H54 (cell line): ENCODE measurements around the gene AMT.

ENCODE experiments used
- DNase-seq: peaks from one replicate; pipeline ENCODE4 v3.0.0; 2011; ENCODE audit warnings: low spot score, mixed read lengths; ENCODE audit not compliant: insufficient read length
- FAIRE-seq: peaks from 3 replicates; lab custom pipeline; 2011; peaks lifted over from hg19 to GRCh38; lab: Jason Lieb, UNC
- POLR2A ChIP-seq: IDR thresholded peaks from 2 replicates; pipeline ENCODE4 v1.6.1; 2011; ENCODE audit warnings: low read depth, mild to moderate bottlenecking, low read length

Gene AMT

GRCh38 chr3:49422379-49423248, at the start of gene AMT:
AMT (minus strand) TSS chr3:49422473; CDS start chr3:49422450, 23 bp downstream.
- DNase-seq (no peak), FAIRE-seq (no peak)
- 0 out of 2 replicates have a peak, but pooled peaks have one; percentile 4 for TF ChIP-seq POLR2A

- DNase-seq (no peak), FAIRE-seq (no peak)
- TF ChIP-seq POLR2A: no peak
These were observed 48.6 kb upstream of the AMT start for GRCh38 chr3:49470714-49471420.

DNA sequence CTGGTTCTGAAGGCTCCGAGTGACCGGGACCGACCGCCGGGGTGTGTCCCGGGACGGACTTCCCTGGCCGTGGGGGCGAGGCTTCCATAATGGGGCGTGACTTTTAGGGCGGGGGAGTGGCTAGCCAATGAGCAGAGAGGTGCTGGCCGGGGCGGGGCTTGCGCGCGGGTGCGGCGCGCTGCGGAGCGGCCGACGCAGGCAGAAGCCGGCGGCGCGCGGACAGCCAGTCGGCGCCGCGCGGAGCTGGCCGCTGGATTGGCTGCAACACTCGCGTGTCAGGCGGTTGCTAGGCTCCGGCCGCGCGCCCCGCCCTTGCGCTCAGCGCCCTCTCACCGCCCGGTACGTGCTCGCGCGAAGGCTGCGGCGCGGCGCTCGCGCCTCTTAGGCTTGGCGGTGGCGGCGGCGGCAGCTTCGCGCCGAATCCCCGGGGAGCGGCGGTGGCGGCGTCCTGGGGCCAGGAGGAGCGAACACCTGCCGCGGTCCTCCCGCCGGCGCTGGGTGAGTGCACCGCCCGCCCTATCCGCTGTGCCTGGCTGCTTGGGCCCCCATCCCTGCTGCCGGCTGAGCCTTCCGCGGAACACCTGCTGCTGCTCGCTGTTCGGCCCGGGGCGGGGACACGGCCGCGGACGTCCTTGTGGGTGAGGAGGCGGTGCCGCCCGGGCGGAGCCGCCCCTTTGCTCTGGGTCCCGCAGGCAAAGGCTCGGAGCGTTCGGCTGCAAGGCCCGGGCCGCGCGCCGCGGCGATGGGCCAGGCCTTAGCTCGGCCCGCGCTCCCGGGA, 47.9 kb upstream of the AMT start, which contains the start of gene DAG1:
DAG1 (plus strand) TSS at position 332 of the 778 bp plus-strand sequence. CDS start 40,268 bp downstream, outside the sequence.
- no peak for FAIRE-seq

GRCh38 chr3:49469037-49469935, 47.0 kb upstream of the AMT start:
- no peak for TF ChIP-seq POLR2A
- no peak for FAIRE-seq
- DNase-seq: peak; percentile 73

More for the DNA sequence above, 47.9 kb upstream of the AMT start, which contains the start of gene DAG1:
- peak; percentile 72 for TF ChIP-seq POLR2A
- DNase-seq: peak; percentile 94

GRCh38 chr3:49466085-49466484, 43.8 kb upstream of the AMT start:
- DNase-seq: no peak
- TF ChIP-seq POLR2A: no peak
- no peak for FAIRE-seq

GRCh38 chr3:49465270-49466034, 43.2 kb upstream of the AMT start:
- FAIRE-seq: no peak
- no peak for DNase-seq

DNA sequence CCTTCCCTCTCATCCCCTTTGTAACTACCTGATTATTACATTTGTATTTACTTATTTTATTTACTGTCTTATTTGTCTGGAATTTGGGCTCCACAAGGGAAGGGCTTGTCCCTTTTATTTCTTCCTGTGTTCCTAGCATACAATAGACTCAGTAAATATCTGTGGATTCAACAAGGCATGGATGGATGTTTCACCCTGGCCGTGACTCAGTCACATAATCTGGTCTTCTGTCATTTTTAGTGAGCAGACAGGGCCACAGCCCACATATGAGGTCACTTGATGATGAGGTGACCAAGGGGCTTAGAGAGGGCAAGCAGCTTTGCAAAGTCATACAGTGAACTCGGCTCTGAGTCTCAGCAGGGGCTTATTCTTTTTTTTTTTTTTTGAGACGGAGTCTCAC, 39.9 kb upstream of the AMT start:
- no peak for TF ChIP-seq POLR2A
- DNase-seq: no peak
- no peak for FAIRE-seq

More at GRCh38 chr3:49465270-49466034, 43.2 kb upstream of the AMT start:
- no peak for TF ChIP-seq POLR2A

DNA sequence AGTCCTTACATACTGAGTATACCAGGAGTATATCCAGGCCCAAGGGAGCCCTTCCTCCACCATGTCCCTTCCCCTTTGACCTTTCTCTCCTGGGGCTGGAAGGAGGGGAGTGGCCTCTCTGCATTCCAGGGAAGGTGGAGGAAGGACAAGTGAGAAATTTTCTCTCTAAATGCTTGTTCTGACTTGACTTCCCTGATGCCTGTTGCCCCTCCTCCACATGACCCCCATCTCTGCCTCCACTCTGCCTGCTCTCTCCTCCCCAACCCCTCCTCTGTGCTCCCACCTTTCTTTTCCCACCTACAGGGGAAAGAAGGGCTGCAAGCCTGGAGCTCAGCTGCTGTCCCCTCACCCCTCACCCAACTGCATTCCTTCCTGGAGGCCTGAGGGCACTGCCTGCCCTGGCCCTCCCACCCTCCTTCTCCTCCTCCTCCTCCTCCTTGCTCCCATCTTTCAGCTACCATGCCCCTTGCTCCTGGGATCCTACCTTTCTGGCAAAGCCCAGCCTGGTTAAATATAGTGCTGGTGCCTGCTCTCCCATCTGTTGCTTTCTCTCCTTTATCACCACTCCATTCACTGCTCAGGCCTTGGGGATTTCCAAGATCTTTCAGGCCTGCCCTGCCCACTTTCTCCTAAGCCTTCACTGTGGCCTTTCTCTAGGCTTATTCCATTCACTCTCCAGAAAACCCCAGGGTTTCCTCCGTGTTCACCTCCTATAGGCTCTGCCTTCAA, 39.3 kb upstream of the AMT start:
- DNase-seq (no peak), FAIRE-seq (no peak)
- no peak for TF ChIP-seq POLR2A

DNA sequence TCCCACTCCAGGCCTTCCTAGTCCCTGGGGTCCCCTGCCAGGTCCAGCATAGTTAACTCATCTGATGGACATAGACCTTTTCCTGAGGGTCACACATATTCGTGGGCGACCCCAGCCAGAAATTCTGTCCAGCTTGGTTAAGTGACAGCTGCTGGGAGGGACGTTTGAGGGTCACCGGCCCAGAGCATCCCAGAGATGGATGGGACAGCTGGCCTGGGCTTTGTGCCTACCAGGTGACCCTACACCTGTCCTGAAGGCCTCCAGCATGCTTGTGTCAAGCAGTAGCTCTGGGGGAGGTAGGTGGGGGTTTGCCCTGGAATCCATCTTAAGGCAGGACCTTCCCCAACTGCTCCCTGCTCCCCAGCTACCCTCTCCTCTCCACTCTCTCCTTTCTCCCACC, 38.7 kb upstream of the AMT start:
- TF ChIP-seq POLR2A: no peak
- DNase-seq (no peak), FAIRE-seq (no peak)

DNA sequence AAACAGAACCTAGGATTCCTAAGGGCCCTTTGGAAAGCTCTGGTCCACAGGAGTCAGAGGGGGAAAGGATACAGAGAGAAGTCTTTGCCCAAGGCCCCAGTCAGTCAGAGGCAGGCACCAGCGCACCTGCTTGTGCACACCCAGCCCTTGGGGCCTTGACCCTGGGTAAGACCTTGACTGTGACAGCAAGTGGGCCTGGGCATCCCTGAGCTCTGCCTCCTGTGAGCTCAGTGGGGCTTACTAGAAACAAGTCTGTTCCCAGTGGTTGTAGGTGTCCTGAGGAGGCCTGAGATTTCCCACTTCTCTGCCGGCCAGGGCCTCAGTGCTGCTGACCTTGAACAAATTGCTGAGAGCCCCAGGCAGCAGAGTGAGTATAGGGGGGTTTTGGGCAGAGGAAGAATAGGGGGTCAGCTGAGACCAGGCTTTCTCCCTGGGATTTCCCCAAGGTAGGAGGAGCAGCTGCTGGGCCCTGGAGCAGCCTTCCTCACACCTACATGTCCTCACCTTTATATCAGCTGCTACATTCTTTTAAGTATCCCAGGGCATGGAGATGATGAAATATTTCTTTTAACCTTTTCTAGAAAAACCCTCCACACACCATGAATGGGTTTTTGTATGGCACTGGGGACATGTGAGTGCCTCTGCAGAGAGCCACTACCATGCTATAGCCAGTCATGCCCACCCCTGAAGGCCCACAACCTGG, 38.1 kb upstream of the AMT start:
- TF ChIP-seq POLR2A: no peak
- DNase-seq (no peak), FAIRE-seq (no peak)

- DNase-seq (no peak), FAIRE-seq (no peak)
- TF ChIP-seq POLR2A: no peak
These were observed 34.2 kb upstream of the AMT start for GRCh38 chr3:49456466-49456865.
